HEK293T (cell line): ENCODE measurements around the gene KCNQ1.

Experiments
- CTCF ChIA-PET: fragments of 350-600 bp; formaldehyde crosslinking; extraction: SDS; loops from one replicate; lab custom pipeline; 2021; ENCODE audit warnings: antibody characterized with exemption, inconsistent platforms; lab: Yijun Ruan, JAX
- POLR2A ChIA-PET: fragments of 350-600 bp; formaldehyde crosslinking; extraction: SDS; loops from one replicate; lab custom pipeline; 2020; ENCODE audit warnings: antibody characterized with exemption, inconsistent platforms; lab: Yijun Ruan, JAX
- DNase-seq: peaks from one replicate; pipeline ENCODE4 v3.0.0; 2012; ENCODE audit warnings: mixed read lengths; ENCODE audit errors: extremely low spot score
- ARNT ChIP-seq: fragments of 450-650 bp; IDR thresholded peaks from 2 replicates; pipeline ENCODE4 v1.6.1; 2017; ENCODE audit warnings: mild to moderate bottlenecking
- BHLHE40 ChIP-seq: fragments of 450-650 bp; IDR thresholded peaks from 2 replicates; pipeline ENCODE4 v1.6.1; 2016; ENCODE audit warnings: mild to moderate bottlenecking, moderate library complexity, borderline replicate concordance
- CTBP1 ChIP-seq: fragments of 450-650 bp; IDR thresholded peaks from 2 replicates; pipeline ENCODE4 v1.6.1; 2016; ENCODE audit warnings: borderline replicate concordance
- ELF4 ChIP-seq: fragments of 450-650 bp; IDR thresholded peaks from 2 replicates; pipeline ENCODE4 v1.6.1; 2017; ENCODE audit warnings: antibody characterized with exemption
- FOXA1 ChIP-seq: fragments of 450-650 bp; IDR thresholded peaks from 2 replicates; pipeline ENCODE4 v1.6.1; 2016; ENCODE audit warnings: mild to moderate bottlenecking
- FOXK2 ChIP-seq: fragments of 450-650 bp; IDR thresholded peaks from 2 replicates; pipeline ENCODE4 v1.6.1; 2016; ENCODE audit warnings: mild to moderate bottlenecking
- FOXM1 ChIP-seq: fragments of 450-650 bp; IDR thresholded peaks from 2 replicates; pipeline ENCODE4 v1.6.1; 2017; ENCODE audit warnings: mild to moderate bottlenecking, borderline replicate concordance
- HDGF ChIP-seq: fragments of 450-650 bp; IDR thresholded peaks from 2 replicates; pipeline ENCODE4 v1.6.1; 2017; ENCODE audit warnings: antibody characterized with exemption, borderline replicate concordance
- L3MBTL2 ChIP-seq: fragments of 450-650 bp; conservative IDR thresholded peaks from 2 replicates; pipeline ENCODE4 v1.6.1; 2016; ENCODE audit warnings: mild to moderate bottlenecking
- LEF1 ChIP-seq: fragments of 450-650 bp; IDR thresholded peaks from 2 replicates; pipeline ENCODE4 v1.6.1; 2017; ENCODE audit warnings: mild to moderate bottlenecking, borderline replicate concordance
- NFRKB ChIP-seq: fragments of 450-650 bp; IDR thresholded peaks from 2 replicates; pipeline ENCODE4 v1.6.1; 2016; ENCODE audit warnings: mild to moderate bottlenecking, moderate library complexity
- PKNOX1 ChIP-seq: fragments of 450-650 bp; IDR thresholded peaks from 2 replicates; pipeline ENCODE4 v1.6.1; 2016
- SP1 ChIP-seq: fragments of 450-650 bp; IDR thresholded peaks from 2 replicates; pipeline ENCODE4 v1.6.1; 2017
- SUZ12 ChIP-seq: fragments of 450-650 bp; IDR thresholded peaks from 2 replicates; pipeline ENCODE4 v1.6.1; 2016; ENCODE audit warnings: mild to moderate bottlenecking
- TARDBP ChIP-seq: fragments of 450-650 bp; IDR thresholded peaks from 2 replicates; pipeline ENCODE4 v1.6.1; 2016
- ZNF384 ChIP-seq: fragments of 450-650 bp; IDR thresholded peaks from 2 replicates; pipeline ENCODE4 v1.6.1; 2016

The KCNQ1 gene

GRCh38 chr11:2681408-2682145 is 236.8 kb downstream of the KCNQ1 start:
- ChIA-PET CTCF (no interaction called here), POLR2A (interaction anchor here (0.6 kb wide), 1 partner anchor 18 kb away, joined by 3 read pairs; the partner anchor contains the start of gene KCNQ1OT1)
- no peak for DNase-seq
- TF ChIP-seq ARNT (no peak), FOXM1 (no peak), LEF1 (no peak), ELF4 (no peak), NFRKB (no peak), L3MBTL2 (no peak), TARDBP (no peak), PKNOX1 (no peak), SUZ12 (no peak)

GRCh38 chr11:2683806-2684205 is 239.0 kb downstream of the KCNQ1 start:
- TF ChIP-seq ELF4 (no peak), FOXM1 (no peak), HDGF (no peak), SUZ12 (no peak), LEF1 (no peak)
- DNase-seq, result no peak
- CTCF ChIA-PET, result interaction anchor here (0.7 kb wide), 1 partner anchor 36 kb away, joined by 3 read pairs; no protein-coding TSS in a partner anchor
- POLR2A ChIA-PET, result no interaction called here

GRCh38 chr11:2684581-2684980 is 239.8 kb downstream of the KCNQ1 start:
- DNase-seq, result no peak
- TF ChIP-seq TARDBP (no peak), FOXM1 (no peak), ZNF384 (no peak), ARNT (no peak), HDGF (no peak), FOXK2 (no peak), L3MBTL2 (no peak), SUZ12 (no peak), FOXA1 (no peak), PKNOX1 (no peak), NFRKB (no peak), BHLHE40 (no peak), ELF4 (no peak), SP1 (no peak), CTBP1 (no peak)
- POLR2A ChIA-PET, result no interaction called here
- CTCF ChIA-PET, result no interaction called here

GRCh38 chr11:2685051-2685450 is 240.2 kb downstream of the KCNQ1 start:
- ChIA-PET CTCF (no interaction called here), POLR2A (no interaction called here)
- DNase-seq, result no peak

GRCh38 chr11:2685566-2686359 is 241.0 kb downstream of the KCNQ1 start:
- CTCF ChIA-PET, result no interaction called here
- DNase-seq, result no peak
- POLR2A ChIA-PET, result no interaction called here
- TF ChIP-seq SUZ12 (no peak), HDGF (no peak), ZNF384 (no peak), PKNOX1 (no peak), L3MBTL2 (no peak), TARDBP (no peak), LEF1 (no peak), ARNT (no peak), SP1 (no peak), FOXM1 (no peak), CTBP1 (no peak), FOXK2 (no peak), NFRKB (no peak), ELF4 (no peak)

More at GRCh38 chr11:2685051-2685450, 240.2 kb downstream of the KCNQ1 start:
- no peak for TF ChIP-seq HDGF
- no peak for TF ChIP-seq TARDBP
- no peak for TF ChIP-seq SUZ12
- no peak for TF ChIP-seq SP1
- TF ChIP-seq ZNF384, result no peak
- no peak for TF ChIP-seq FOXK2
- TF ChIP-seq ELF4, result no peak
- TF ChIP-seq BHLHE40, result no peak
- TF ChIP-seq CTBP1, result no peak
- TF ChIP-seq L3MBTL2, result no peak
- TF ChIP-seq ARNT, result no peak
- no peak for TF ChIP-seq NFRKB
- TF ChIP-seq FOXM1, result no peak
- TF ChIP-seq FOXA1, result no peak
- no peak for TF ChIP-seq PKNOX1
